ENCODE results near the gene TTN.

Gene TTN

GRCh38 chr2:178641498-178641897 is 165.7 kb downstream of the TTN start:
- DNase-seq = no peak

- DNase-seq = no peak
Observed at GRCh38 chr2:178635897-178636296, 171.3 kb downstream of the TTN start.

GRCh38 chr2:178632729-178633128 is 174.5 kb downstream of the TTN start:
- DNase-seq = no peak

- no peak for DNase-seq
Observed at GRCh38 chr2:178630581-178630980, 176.6 kb downstream of the TTN start.

GRCh38 chr2:178629463-178629862 is 177.8 kb downstream of the TTN start:
- DNase-seq = no peak

- DNase-seq = no peak
Observed at GRCh38 chr2:178628605-178629004, 178.6 kb downstream of the TTN start.

GRCh38 chr2:178627401-178627800 is 179.8 kb downstream of the TTN start:
- DNase-seq = no peak

GRCh38 chr2:178615969-178616368 is 191.3 kb downstream of the TTN start:
- DNase-seq = no peak

- no peak for DNase-seq
Observed at GRCh38 chr2:178602901-178603300, 204.3 kb downstream of the TTN start.

- no peak for DNase-seq
Observed at GRCh38 chr2:178592655-178593054, 214.6 kb downstream of the TTN start.

GRCh38 chr2:178589335-178589734 is 217.9 kb downstream of the TTN start:
- no peak for DNase-seq

GRCh38 chr2:178584666-178585065 is 222.6 kb downstream of the TTN start:
- DNase-seq = no peak

GRCh38 chr2:178579006-178579405 is 228.2 kb downstream of the TTN start:
- DNase-seq = no peak

GRCh38 chr2:178574789-178575188 is 232.4 kb downstream of the TTN start:
- DNase-seq = no peak

GRCh38 chr2:178568227-178568626 is 239.0 kb downstream of the TTN start:
- DNase-seq = no peak

- no peak for DNase-seq
Observed at GRCh38 chr2:178553047-178553446, 254.2 kb downstream of the TTN start.

GRCh38 chr2:178550352-178550751 is 256.9 kb downstream of the TTN start:
- no peak for DNase-seq

- peak in 1 of 3 experiments; percentile 61 for DNase-seq
Observed at GRCh38 chr2:178542569-178542968, 264.7 kb downstream of the TTN start.

- DNase-seq = no peak
Observed at GRCh38 chr2:178542161-178542560, 265.1 kb downstream of the TTN start.

GRCh38 chr2:178536037-178536436 is 271.2 kb downstream of the TTN start:
- DNase-seq = no peak

GRCh38 chr2:178531168-178531567 is 276.1 kb downstream of the TTN start:
- DNase-seq = no peak

- no peak for DNase-seq
Observed at GRCh38 chr2:178530625-178531142, 276.5 kb downstream of the TTN start.

GRCh38 chr2:178530131-178530530 is 277.1 kb downstream of the TTN start:
- DNase-seq = no peak

GRCh38 chr2:178529194-178529593 is 278.0 kb downstream of the TTN start:
- DNase-seq = no peak

GRCh38 chr2:178528647-178529046 is 278.6 kb downstream of the TTN start:
- DNase-seq = no peak

- no peak for DNase-seq
Observed at GRCh38 chr2:178527592-178527991, 279.6 kb downstream of the TTN start.

All from NCI-H1417 (cell line).